Stimulated activated CD4-positive, alpha-beta T cell treated with anti-CD3 and anti-CD28 coated beads, Interleukin-2, amount 100 ng/mL, for 48 hours (primary cell): ENCODE results near the gene APCDD1.
"Not testable (repeated sequence)": the region's sequence is repeated elsewhere in the genome, so short reads cannot be mapped to it uniquely, and the experiment has no call there.

Experiments
- DNase-seq, 2 donors: peaks; one replicate each; pipeline ENCODE4 v3.0.0-alpha.2; 2020

Gene APCDD1

DNA sequence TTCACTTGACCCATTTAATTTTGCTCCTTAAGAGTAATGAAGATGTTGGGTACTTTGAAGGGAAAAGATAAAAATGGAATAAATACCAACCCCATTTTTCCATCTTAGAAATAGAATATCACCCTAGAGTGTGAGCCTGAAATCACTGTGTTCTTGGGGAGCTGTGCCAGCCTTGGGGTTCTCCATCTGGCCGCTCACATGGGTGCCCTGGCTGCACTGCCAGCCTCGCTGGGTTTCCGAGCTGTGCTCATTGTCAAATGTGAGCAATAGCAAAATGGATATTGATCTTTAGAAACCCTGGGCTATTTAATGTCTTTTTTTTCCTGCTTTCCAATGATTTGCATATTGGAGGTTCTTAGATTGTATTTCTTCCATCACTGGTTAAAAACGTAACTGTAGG is 9.3 kb downstream of the APCDD1 start:
- DNase-seq = no peak

DNA sequence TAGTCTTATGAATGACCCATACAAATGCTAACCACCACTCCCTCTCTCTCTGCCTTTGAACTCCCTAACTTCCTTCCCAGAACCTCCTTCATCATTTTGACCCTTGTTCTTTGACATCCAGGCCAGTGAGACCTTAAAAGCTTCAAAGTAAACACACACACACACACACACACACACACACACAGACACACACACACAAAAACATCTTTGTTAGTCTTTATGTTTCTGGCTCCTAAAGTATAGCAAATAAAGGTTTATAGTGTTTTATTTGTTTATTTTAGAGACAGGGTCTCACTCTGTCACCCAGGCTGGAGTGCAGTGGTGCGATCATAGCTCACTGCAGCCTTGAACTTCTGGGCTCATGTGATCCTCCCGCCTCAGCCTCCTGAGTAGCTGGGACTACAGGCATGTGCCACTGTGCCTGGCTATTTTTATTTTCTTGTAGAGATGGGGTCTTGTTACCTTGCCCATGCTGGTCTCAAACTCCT is 9.8 kb downstream of the APCDD1 start:
- not testable (repeated sequence) for DNase-seq

DNA sequence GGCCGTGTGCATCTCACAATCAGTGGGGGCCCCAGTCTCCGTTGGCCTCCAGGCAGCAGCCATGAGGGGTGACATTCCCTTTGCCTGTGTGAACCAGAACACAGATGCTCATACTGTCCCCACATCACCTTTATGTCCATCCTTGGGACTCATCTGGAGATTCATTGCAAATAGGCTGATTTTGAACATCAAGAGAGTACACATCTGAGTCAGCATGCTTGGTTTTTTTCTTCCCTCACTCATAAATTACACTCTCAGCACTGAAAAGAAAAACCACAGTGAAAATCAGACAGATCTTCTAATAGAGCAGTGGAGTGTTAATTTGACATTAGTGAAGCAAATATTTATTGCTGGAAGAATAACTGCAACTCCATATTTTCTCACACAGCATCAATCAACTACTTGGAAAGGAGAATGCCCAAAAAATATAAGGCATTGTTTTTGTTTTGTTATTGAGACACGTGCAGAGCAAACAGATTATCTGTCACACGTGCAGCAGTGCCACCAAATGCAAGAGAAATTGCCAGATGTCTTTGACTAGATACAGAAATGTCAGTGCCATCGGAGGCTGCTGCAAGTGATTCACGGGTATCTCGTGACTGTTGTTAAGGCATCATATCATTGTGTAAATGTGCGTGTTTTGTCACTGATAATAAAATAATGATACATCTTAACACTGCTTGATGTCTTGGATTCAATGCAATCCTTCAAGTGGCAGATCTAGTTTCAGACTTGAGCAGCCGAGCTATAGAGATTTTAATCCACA is 10.9 kb downstream of the APCDD1 start:
- no peak for DNase-seq

DNA sequence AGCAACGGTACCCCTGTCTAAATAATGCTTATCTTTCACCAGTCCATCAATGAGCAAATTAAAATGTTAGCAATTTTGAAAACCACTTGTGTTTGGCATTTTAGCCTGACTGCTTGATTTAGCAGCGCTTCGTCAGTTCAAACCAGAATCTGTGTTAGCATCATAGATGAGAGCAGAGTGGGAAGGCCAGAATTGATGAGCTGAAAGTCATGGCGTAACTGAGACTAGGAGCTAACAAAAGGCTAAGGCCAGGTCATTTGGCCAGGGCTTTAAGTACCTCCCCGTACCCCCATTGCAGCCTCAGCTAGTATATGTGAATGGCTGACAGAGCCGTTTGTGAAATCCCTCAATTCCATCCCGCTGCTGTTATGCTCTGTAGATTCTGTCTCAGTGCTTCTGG is 16.0 kb downstream of the APCDD1 start:
- DNase-seq = no peak

DNA sequence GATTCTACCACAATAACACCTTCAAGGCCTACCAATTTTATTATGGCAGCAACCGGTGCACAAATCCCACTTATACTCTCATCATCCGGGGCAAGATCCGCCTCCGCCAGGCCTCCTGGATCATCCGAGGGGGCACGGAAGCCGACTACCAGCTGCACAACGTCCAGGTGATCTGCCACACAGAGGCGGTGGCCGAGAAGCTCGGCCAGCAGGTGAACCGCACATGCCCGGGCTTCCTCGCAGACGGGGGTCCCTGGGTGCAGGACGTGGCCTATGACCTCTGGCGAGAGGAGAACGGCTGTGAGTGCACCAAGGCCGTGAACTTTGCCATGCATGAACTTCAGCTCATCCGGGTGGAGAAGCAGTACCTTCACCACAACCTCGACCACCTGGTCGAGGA is 17.1 kb downstream of the APCDD1 start:
- DNase-seq = no peak

DNA sequence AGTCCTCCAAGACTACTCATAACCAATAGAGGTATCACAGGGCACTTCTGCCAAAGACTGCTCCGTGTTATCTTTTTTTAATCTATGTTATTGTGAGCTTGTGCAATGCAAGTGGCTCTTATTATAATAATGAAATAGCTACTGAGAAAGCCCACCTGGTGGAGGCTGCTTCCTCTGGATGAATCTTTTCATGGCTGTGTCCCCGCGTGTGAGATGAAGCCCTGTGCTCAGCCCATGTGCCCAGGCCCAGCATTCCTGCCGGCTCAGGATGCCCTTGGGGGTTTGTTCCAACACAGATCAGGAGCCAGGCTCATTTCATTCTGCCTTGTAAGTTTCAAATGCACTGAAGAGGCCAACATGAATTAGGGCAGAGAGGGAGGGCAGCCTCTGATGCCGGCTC is 18.7 kb downstream of the APCDD1 start:
- no peak for DNase-seq

DNA sequence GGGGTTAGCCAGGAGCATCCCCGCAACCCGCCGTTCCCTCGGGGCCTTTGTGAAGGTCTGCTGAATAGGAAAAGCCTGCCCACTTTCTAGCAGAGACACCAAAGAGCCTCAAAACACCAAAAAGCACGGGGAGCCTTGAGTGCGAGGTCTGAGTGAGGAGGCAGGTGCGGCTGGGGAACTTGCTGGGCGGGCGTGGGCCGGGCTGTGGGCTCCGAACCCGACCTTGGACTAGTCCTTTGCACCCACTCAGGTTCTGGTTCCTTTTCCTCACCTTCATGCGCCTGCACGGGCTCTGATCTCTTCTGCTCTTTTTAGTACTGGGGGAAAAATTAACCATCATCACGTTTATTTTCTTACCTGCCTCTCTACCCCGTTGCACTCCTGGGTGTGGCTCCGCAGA is 19.9 kb downstream of the APCDD1 start:
- no peak for DNase-seq

DNA sequence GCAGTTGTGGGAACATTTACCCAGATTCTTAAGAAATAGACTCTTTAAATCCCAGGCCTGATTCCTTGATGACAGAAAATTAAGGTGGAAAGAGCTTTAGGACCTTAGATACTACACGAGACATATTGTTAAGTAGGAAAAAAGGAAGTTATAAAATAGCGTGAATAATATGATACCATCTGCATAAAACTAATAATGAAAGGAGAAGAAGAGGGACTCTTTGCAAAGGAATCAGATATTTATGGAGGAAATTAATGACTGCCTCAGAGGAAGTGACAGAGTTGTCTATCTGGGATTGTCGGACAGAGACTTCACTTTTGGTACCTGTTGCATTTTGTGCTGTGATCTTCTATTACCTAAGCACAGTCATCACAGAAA is 20.8 kb downstream of the APCDD1 start:
- DNase-seq = no peak

DNA sequence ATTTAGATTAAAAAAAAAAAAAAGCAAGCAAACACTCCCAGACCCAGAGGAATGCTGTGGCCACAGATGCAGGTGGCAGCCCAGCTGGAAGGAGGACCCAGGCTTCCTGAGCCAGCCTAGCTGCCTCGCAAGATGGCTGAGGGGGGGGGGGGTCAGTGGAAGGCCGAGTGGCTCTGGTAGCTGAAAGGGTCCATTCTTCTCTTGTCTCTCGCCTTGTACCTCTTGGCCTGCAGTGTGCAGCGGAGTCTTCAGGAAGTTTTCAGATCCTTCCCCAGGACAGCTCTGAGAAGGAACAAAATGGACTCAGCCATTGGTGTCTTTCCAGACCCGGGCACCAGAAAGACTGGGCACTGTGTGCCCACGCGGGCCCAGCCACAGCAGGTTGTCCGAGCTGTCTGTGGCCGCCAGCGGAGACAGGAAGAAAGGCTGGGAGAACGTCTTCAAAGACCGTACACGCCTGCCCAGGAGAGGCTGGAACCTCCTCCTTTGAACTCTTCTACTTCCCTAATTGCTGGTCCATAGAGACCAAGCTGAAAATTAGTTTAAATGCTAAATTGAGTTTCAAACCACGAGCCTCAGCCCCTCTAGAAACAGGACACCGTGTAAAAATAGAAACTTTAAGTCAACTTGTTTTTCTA is 21.3 kb downstream of the APCDD1 start:
- DNase-seq = no peak

DNA sequence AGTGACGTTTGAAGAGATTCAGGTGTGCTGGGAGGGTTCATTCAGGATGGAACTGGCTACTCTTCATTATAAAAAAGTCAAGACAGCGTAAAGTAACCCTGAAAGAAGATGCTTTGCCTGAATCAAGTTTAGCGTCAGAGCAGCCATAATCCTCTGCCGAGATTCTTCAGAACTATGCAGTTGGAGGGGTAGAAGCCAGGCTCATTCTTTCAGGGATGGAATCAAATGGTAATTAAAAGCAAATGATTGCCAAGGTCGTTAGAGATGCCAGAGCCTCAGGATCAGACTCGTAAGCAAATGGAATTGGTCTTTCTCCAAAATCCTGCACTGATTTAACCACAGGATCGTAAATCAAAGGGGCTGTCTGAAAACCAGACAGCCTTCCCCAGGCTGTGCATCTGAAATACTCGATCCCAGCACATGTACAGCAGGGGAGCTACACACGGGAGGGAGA is 21.9 kb downstream of the APCDD1 start:
- no peak for DNase-seq

DNA sequence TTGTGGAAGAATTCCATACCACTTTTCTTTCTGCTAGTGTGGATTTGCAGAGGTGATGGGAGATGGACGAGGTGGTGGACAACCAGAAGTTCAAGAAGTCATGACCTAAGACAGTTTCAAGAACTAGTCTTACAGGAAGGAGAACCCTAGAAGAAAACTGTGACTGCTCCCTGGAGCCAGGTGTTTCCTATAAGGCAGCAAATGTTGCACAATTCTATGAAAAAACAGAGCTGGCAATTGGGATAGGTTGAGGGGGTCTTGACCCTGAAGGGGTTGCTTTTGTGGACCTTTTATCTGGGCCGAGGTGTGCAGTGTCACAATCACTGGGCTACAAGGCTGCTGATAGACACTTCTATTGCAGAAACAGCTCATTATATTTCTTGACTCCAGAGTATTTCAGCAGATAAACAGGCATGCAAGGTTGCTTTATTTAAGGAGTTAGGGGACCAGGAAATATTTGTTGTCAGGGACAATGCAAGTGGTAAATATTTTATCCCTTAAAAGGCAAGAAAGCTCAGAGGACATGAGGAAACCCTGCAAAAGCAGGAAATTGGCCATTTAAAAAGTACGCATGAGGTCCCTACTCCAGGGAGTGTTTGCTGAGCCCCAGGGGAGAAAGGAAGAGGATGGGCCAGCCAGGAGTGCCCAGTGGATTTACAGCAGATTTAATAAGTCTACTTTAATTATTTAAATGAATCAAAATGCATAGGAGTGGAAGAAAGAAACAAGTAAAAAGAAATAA is 22.9 kb downstream of the APCDD1 start:
- no peak for DNase-seq

DNA sequence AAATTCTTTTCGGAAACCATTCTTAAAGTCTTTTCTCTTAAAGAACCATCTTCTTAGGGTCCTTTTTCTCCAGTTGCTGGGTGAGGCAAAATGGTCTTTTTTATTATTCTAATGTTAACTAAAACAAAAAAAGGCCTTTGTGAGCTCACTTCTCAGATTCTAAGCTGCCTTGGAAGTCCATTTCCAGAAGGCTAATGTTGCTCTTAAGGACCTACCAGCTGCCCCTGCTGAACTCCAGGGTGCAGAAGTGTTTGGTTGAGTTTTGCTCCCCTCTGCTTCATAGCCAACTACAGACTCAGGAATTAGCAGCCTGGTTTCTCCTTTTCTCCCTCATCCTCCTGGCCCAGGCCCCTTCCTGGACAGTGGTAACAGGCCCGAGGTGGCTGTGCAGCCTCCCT is 23.4 kb downstream of the APCDD1 start:
- no peak for DNase-seq

DNA sequence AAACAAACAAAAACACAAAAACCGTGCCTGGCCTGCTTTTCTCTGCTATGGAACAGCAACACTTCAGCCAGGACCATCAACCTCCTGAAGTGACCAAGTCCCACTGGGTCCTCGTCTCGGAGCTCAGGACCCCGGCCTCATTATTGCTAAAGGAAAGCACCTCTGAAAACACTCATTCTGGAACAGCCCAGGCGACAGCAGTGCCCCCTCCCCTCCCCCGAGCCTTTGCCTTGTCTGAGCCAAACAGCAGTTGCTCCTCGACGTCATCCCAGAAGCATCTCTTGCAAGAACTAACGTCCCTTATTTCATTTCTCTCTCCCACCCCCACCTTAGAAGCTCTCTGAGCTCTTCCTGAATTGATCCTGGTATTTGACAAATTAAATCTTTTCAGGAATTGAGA is 27.4 kb downstream of the APCDD1 start:
- DNase-seq = no peak

DNA sequence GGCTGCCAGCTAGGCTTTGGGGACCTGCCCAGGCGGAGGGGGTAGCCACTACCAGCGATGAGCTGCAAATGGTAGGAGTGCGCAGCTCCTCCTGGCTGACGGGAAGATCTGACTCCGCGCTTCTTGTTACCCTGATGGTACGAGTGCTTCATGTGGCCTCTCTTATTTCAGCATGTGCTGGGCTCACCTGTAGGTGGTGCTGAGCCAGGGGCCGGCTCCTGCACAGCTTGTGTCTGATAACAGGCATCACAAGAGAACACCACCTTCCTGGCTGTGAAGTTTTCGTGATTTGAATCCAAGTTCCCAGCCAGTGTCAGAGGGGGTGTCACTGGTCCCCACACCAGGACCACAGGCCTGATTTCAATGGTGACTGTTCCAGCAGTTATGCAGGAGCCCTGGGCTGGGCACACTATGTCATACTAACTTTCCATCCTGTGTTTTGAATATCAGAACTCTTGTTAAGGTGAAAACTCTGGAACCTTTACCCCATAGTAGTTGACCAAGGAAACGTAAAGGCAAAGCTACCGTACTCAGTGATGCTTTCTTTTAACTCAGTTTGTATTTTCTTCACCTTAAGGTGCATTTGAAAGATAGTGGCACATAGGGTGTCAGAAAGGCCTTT is 28.0 kb downstream of the APCDD1 start:
- no peak for DNase-seq

DNA sequence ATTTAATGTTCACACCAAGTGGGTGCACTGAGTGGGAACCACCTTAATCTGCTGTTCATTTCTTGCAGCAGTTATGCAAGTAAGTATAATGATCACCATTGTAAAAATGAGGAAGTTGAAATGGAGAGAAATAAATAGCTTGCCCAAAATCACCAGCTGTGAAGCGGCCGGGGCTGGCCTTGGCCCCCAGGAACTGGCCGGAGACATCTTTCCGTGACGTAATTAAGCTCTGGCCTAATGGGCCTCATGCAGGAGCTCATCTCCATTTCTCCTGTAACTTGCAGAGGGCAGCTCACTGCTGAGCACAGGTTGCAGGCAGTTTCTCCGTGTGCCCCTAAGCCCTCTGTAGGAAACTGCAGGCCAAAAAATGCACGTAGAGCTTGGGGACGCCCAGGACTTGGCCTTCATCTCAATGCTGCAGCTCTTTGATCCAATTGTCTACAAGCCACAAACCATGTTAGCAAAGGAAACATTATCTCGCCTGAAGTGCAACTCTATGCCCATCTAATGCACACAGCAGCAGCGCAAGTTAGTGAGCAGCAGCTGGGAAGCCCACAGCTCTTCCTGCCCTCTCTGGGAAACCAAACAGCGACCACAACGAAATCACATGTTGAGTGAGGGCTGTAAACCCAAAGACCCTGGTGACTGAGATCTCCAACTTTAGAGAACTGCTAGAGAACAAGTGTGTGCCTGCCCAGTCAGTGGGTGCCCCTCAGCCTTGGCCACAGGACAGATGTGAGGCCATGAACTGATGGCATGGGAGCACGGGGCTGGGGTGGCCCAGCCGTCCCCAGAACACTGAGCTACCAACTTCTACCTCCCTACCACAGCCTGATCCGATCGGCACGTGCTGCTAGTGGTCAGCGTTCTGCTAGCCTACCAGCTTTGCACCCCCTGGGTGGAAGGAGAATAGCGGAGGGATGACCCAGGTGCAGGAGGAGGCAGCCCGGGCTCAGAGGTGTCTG is 28.8 kb downstream of the APCDD1 start:
- DNase-seq = no peak

DNA sequence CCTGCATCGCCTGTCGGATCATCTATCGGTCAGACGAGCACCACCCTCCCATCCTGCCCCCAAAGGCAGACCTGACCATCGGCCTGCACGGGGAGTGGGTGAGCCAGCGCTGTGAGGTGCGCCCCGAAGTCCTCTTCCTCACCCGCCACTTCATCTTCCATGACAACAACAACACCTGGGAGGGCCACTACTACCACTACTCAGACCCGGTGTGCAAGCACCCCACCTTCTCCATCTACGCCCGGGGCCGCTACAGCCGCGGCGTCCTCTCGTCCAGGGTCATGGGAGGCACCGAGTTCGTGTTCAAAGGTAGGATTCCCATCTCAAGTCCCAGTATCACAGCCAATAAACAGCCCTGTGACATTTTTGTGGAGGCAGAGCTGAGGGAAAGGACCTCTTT is 31.0 kb downstream of the APCDD1 start:
- no peak for DNase-seq

DNA sequence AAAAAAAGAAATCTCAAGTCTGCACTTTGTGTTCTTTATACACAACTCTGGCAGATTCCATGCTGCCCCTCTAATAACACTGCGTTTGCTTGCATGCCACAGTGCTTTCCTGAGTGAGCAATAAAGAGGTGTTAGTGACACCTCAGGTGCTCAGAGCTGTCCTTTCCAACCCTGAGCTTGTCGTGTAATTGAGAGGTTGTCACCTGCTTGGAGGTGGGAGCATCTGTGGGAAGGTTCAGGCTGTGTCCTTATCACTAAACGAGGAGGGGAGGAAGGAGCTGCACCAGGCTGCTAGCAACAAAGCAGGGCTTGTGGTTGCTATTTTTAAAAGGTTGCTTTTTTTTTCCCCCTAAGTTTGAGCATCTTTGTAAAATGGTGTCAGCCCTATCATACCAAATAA is 31.9 kb downstream of the APCDD1 start:
- DNase-seq = no peak

DNA sequence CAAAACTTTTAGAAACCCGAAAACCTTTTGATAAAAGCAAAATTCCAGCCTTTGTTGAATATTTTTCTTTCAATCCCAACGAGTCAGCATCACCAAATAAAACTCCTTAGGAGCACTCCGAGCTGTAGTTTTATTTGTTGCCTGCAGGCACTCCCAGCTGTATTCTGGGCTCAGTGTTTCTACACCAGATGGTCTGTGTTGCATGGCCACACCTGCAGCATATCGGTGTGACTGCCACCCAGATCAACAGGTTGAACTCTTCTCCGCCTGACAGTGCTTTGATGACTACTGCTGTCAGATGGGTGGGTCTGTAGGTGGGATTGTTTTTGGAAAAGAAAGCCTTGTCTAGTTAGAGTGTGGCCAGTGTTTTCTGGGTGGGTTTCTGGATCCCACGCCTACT is 32.7 kb downstream of the APCDD1 start:
- DNase-seq = no peak

DNA sequence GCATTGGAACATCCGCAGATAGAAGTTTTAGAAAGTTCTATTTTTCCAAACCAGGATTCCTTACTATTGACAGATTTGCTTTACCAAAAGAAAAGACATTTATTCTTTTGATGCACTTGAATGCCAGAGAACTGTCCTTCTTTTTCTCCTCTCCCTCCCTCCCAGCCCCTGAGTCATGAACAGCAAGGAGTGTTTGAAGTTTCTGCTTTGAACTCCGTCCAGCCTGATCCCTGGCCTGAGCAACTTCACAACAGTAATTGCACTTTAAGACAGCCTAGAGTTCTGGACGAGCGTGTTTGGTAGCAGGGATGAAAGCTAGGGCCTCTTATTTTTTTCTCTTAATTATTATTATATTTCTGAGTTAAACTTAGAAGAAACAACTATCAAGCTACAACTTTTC is 33.6 kb downstream of the APCDD1 start:
- DNase-seq = no peak

DNA sequence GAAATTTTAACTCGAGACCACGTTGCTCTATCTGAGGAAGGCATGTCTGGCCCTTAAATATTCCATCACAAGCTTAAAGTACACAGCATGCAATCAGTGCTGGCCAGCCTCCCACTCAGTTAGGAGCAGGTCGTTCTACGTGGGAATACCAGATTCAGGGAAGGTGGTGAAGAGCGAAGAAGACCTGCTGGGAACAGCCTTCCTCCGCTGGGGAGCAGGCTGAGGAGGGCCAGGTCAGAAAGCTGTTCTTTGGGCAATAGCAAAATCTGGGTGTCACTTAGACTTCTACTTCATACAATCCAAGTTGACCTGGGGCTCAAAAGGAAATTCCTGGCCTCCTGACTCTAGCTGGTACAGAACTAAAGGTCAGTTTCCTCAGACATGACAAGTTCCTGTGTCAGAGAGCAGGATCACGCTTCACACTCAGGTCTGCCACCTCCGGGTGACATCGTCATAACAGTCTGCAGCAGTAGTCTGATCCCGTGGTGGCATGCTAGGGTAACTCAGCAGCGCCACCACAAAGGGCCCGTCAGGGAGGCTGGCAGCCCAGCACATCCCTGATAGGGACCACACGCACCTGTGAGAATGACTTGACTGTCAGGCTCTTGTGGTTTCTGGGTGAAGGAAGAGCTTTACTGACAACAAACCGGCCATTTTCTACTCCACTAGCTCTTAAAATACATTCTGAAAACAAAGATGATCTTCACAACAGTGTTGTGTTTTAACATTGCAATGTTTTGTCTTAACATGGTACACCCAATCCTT is 36.1 kb downstream of the APCDD1 start:
- DNase-seq = peak; percentile 35 to 49

DNA sequence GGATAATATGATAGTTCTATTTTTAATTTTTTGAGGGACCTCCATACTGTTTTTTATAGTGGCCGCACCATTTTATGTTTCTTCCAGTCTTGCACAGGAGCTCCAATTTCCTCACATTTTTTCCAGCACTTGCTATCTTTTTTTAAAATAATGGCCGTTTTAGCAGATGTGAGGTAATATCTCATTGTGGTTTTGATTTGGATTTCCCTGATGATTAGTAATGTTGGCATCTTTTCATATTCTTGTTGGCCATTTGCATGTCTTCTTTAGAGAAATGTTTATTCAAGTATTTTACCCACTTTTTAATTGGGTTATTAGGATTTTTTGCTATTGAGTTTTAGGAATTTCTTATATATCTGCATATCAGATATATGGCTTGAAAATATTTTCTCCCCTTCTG is 41.5 kb downstream of the APCDD1 start:
- no peak for DNase-seq
